ENCODE data around the gene NFATC2IP.
"Not testable (repeated sequence)": the region's sequence is repeated elsewhere in the genome, so short reads cannot be mapped to it uniquely, and the experiment has no call there.

Gene NFATC2IP

GRCh38 chr16:28977703-28978662, 27.2 kb downstream of the NFATC2IP start:
- peaks cover 7% of the 10 kb centered on the region for H3K36me3 ChIP-seq (ENCODE audit: control insufficient read depth, low read depth, low read length)
- no peak overlapping the region for H3K27ac ChIP-seq (ENCODE audit: low read length)
- no peaks in the 10 kb centered on the region for H3K9me3 ChIP-seq (ENCODE audit: control insufficient read depth, low read depth, low read length)
- no peak overlapping the region for H3K9ac ChIP-seq (ENCODE audit: low read length)
- no peak overlapping the region for H3K4me3 ChIP-seq (ENCODE audit: low read length)
- no peaks in the 10 kb centered on the region for H3K27me3 ChIP-seq (ENCODE audit: control insufficient read depth, insufficient read depth, low read length)
- no peaks in the 10 kb centered on the region for H3K4me1 ChIP-seq (ENCODE audit: control insufficient read depth, low read depth, low read length)

- peaks cover 10% of the 10 kb centered on the region for H3K36me3 ChIP-seq (ENCODE audit: control insufficient read depth, low read depth, low read length)
- H3K27ac ChIP-seq (ENCODE audit: low read length); H3K9ac ChIP-seq (ENCODE audit: low read length); H3K4me3 ChIP-seq (ENCODE audit: low read length); H3K4me1 ChIP-seq (ENCODE audit: control insufficient read depth, low read depth, low read length); H3K27me3 ChIP-seq (ENCODE audit: control insufficient read depth, insufficient read depth, low read length); H3K9me3 ChIP-seq (ENCODE audit: control insufficient read depth, low read depth, low read length): not testable (repeated sequence)
Measured at GRCh38 chr16:28980330-28980729, 29.6 kb downstream of the NFATC2IP start.

- Histone ChIP-seq H3K27me3 (ENCODE audit: control insufficient read depth, insufficient read depth, low read length) (no peaks in the 10 kb centered on the region), H3K9ac (ENCODE audit: low read length) (no peak overlapping the region), H3K9me3 (ENCODE audit: control insufficient read depth, low read depth, low read length) (no peaks in the 10 kb centered on the region), H3K4me3 (ENCODE audit: low read length) (no peak overlapping the region), H3K36me3 (ENCODE audit: control insufficient read depth, low read depth, low read length) (peaks cover 10% of the 10 kb centered on the region), H3K4me1 (ENCODE audit: control insufficient read depth, low read depth, low read length) (no peaks in the 10 kb centered on the region), H3K27ac (ENCODE audit: low read length) (no peak overlapping the region)
Measured at GRCh38 chr16:28980929-28981328, 30.2 kb downstream of the NFATC2IP start.

- no peaks in the 10 kb centered on the region for H3K4me1 ChIP-seq (ENCODE audit: control insufficient read depth, low read depth, low read length)
- H3K9ac ChIP-seq (ENCODE audit: low read length) = no peak overlapping the region
- peaks cover 10% of the 10 kb centered on the region for H3K36me3 ChIP-seq (ENCODE audit: control insufficient read depth, low read depth, low read length)
- H3K9me3 ChIP-seq (ENCODE audit: control insufficient read depth, low read depth, low read length) = no peaks in the 10 kb centered on the region
- H3K4me3 ChIP-seq (ENCODE audit: low read length) = no peak overlapping the region
- no peaks in the 10 kb centered on the region for H3K27me3 ChIP-seq (ENCODE audit: control insufficient read depth, insufficient read depth, low read length)
- H3K27ac ChIP-seq (ENCODE audit: low read length) = no peak overlapping the region
Measured at GRCh38 chr16:28981517-28981916, 30.8 kb downstream of the NFATC2IP start.

- H3K36me3 ChIP-seq (ENCODE audit: control insufficient read depth, low read depth, low read length) = peaks cover 15% of the 10 kb centered on the region
Measured at GRCh38 chr16:28982418-28982817, 31.7 kb downstream of the NFATC2IP start.

GRCh38 chr16:28982949-28983348, 32.2 kb downstream of the NFATC2IP start:
- no peaks in the 10 kb centered on the region for H3K27me3 ChIP-seq (ENCODE audit: control insufficient read depth, insufficient read depth, low read length)
- H3K36me3 ChIP-seq (ENCODE audit: control insufficient read depth, low read depth, low read length) = peaks cover 15% of the 10 kb centered on the region
- H3K27ac ChIP-seq (ENCODE audit: low read length) = no peak overlapping the region
- H3K4me1 ChIP-seq (ENCODE audit: control insufficient read depth, low read depth, low read length) = no peaks in the 10 kb centered on the region
- H3K9ac ChIP-seq (ENCODE audit: low read length) = no peak overlapping the region
- no peaks in the 10 kb centered on the region for H3K9me3 ChIP-seq (ENCODE audit: control insufficient read depth, low read depth, low read length)
- H3K4me3 ChIP-seq (ENCODE audit: low read length) = no peak overlapping the region

More at GRCh38 chr16:28982418-28982817, 31.7 kb downstream of the NFATC2IP start:
- H3K9ac ChIP-seq (ENCODE audit: low read length) = no peak overlapping the region
- H3K4me3 ChIP-seq (ENCODE audit: low read length) = no peak overlapping the region
- no peak overlapping the region for H3K27ac ChIP-seq (ENCODE audit: low read length)
- H3K27me3 ChIP-seq (ENCODE audit: control insufficient read depth, insufficient read depth, low read length) = no peaks in the 10 kb centered on the region
- H3K9me3 ChIP-seq (ENCODE audit: control insufficient read depth, low read depth, low read length) = no peaks in the 10 kb centered on the region
- H3K4me1 ChIP-seq (ENCODE audit: control insufficient read depth, low read depth, low read length) = no peaks in the 10 kb centered on the region

GRCh38 chr16:28983644-28984043, 32.9 kb downstream of the NFATC2IP start:
- no peak overlapping the region for H3K27ac ChIP-seq (ENCODE audit: low read length)
- no peak overlapping the region for H3K9ac ChIP-seq (ENCODE audit: low read length)
- no peaks in the 10 kb centered on the region for H3K27me3 ChIP-seq (ENCODE audit: control insufficient read depth, insufficient read depth, low read length)
- H3K9me3 ChIP-seq (ENCODE audit: control insufficient read depth, low read depth, low read length) = no peaks in the 10 kb centered on the region
- H3K36me3 ChIP-seq (ENCODE audit: control insufficient read depth, low read depth, low read length) = peaks cover 15% of the 10 kb centered on the region
- no peaks in the 10 kb centered on the region for H3K4me1 ChIP-seq (ENCODE audit: control insufficient read depth, low read depth, low read length)
- H3K4me3 ChIP-seq (ENCODE audit: low read length) = no peak overlapping the region

- H3K9ac ChIP-seq (ENCODE audit: low read length) = no peak overlapping the region
- H3K4me1 ChIP-seq (ENCODE audit: control insufficient read depth, low read depth, low read length) = no peaks in the 10 kb centered on the region
- no peaks in the 10 kb centered on the region for H3K27me3 ChIP-seq (ENCODE audit: control insufficient read depth, insufficient read depth, low read length)
- H3K4me3 ChIP-seq (ENCODE audit: low read length) = no peak overlapping the region
- no peak overlapping the region for H3K27ac ChIP-seq (ENCODE audit: low read length)
- H3K9me3 ChIP-seq (ENCODE audit: control insufficient read depth, low read depth, low read length) = no peaks in the 10 kb centered on the region
- peaks cover 12% of the 10 kb centered on the region for H3K36me3 ChIP-seq (ENCODE audit: control insufficient read depth, low read depth, low read length)
Measured at GRCh38 chr16:28984091-28984490, 33.4 kb downstream of the NFATC2IP start.

GRCh38 chr16:28984619-28985135, 33.9 kb downstream of the NFATC2IP start, which contains the start of gene LAT:
TSS of gene LAT (plus strand) at chr16:28985052. CDS start at chr16:28985418, 366 bp downstream.
- Histone ChIP-seq H3K27me3 (ENCODE audit: control insufficient read depth, insufficient read depth, low read length) (no peaks in the 10 kb centered on the region), H3K36me3 (ENCODE audit: control insufficient read depth, low read depth, low read length) (peaks cover 12% of the 10 kb centered on the region), H3K9ac (ENCODE audit: low read length) (no peak within 1 kb of the TSS), H3K4me3 (ENCODE audit: low read length) (no peak within 1 kb of the TSS), H3K4me1 (ENCODE audit: control insufficient read depth, low read depth, low read length) (no peaks in the 10 kb centered on the region), H3K9me3 (ENCODE audit: control insufficient read depth, low read depth, low read length) (no peaks in the 10 kb centered on the region), H3K27ac (ENCODE audit: low read length) (no peak within 1 kb of the TSS)

GRCh38 chr16:28985211-28986041, 34.7 kb downstream of the NFATC2IP start:
- Histone ChIP-seq H3K9me3 (ENCODE audit: control insufficient read depth, low read depth, low read length) (no peaks in the 10 kb centered on the region), H3K27me3 (ENCODE audit: control insufficient read depth, insufficient read depth, low read length) (no peaks in the 10 kb centered on the region), H3K4me1 (ENCODE audit: control insufficient read depth, low read depth, low read length) (no peaks in the 10 kb centered on the region), H3K4me3 (ENCODE audit: low read length) (no peak overlapping the region), H3K27ac (ENCODE audit: low read length) (no peak overlapping the region), H3K36me3 (ENCODE audit: control insufficient read depth, low read depth, low read length) (peaks cover 12% of the 10 kb centered on the region), H3K9ac (ENCODE audit: low read length) (no peak overlapping the region)

- peaks cover 12% of the 10 kb centered on the region for H3K36me3 ChIP-seq (ENCODE audit: control insufficient read depth, low read depth, low read length)
- no peak overlapping the region for H3K9ac ChIP-seq (ENCODE audit: low read length)
- H3K27ac ChIP-seq (ENCODE audit: low read length) = no peak overlapping the region
- H3K4me1 ChIP-seq (ENCODE audit: control insufficient read depth, low read depth, low read length) = no peaks in the 10 kb centered on the region
- no peaks in the 10 kb centered on the region for H3K9me3 ChIP-seq (ENCODE audit: control insufficient read depth, low read depth, low read length)
- no peaks in the 10 kb centered on the region for H3K27me3 ChIP-seq (ENCODE audit: control insufficient read depth, insufficient read depth, low read length)
- no peak overlapping the region for H3K4me3 ChIP-seq (ENCODE audit: low read length)
Measured at GRCh38 chr16:28986046-28986445, 35.3 kb downstream of the NFATC2IP start.

Data from iPS-18a (cell line).